ENCODE results near the gene ETV3L. TPM values are rescaled to one million over a fixed set of nuclear protein-coding genes. Genes with fewer than 3 reads are reported as not detected.

Gene ETV3L
- total and polyA plus RNA-seq, 2 donors (not counting 1 experiment from before 2014, with no cell fraction given), result not detected

DNA sequence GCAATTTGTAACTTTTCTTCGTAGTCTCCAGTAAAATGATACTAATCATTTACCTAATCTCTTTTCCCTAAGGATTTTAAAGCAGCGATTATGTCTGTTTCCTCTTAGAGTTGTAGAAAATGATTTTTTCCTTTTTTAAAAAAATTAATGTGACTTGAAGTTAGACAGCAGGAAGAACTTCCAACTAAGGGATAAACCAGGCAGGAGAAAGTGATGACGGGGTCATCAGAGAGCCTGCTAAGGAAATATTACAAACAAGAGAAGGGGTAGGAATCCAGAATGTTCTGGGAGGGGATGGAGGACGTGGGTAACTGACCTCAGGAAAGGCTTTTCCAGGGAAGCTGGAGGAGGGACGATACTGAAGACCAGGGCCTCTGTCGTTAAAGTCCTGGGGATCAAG, 8.8 kb upstream of the ETV3L start:
- Histone ChIP-seq H3K27me3 (ENCODE audit: control insufficient read depth, insufficient read depth, low read length) (peaks cover 31% of the 10 kb centered on the region), H3K4me1 (ENCODE audit: control insufficient read depth, extremely low read depth, insufficient read depth, low read length) (peaks cover 13% of the 10 kb centered on the region), H3K79me2 (ENCODE audit: control insufficient read depth, insufficient read depth, low read length) (no peaks in the 10 kb centered on the region), H3K36me3 (ENCODE audit: control insufficient read depth, insufficient read depth, low read length) (no peaks in the 10 kb centered on the region), H3K4me2 (ENCODE audit: extremely low read depth, insufficient read depth, low read length) (no peak overlapping the region), H3K4me3 (replicated peaks in 1 of 4; ENCODE audit: control extremely low read depth in 1 of 4, insufficient read depth in 1 of 4, low read depth in 3 of 4, low read length in 4 of 4) (no peak overlapping the region), H3K9me3 (ENCODE audit: control insufficient read depth, insufficient read depth, low read depth, low read length) (no peaks in the 10 kb centered on the region), H4K20me1 (ENCODE audit: control insufficient read depth, extremely low read depth, insufficient read depth, low read length) (no peaks in the 10 kb centered on the region), H2AFZ (ENCODE audit: low read length) (no peak overlapping the region), H3K27ac (ENCODE audit: insufficient read depth, low read length) (no peak overlapping the region), H3K9ac (ENCODE audit: insufficient read depth, low read length) (no peak overlapping the region)
- no peak for TF ChIP-seq EZH2 (IDR thresholded peaks at IDR 0.05; ENCODE audit: low read length, missing control alignments)
- TF ChIP-seq, protein P1, sequence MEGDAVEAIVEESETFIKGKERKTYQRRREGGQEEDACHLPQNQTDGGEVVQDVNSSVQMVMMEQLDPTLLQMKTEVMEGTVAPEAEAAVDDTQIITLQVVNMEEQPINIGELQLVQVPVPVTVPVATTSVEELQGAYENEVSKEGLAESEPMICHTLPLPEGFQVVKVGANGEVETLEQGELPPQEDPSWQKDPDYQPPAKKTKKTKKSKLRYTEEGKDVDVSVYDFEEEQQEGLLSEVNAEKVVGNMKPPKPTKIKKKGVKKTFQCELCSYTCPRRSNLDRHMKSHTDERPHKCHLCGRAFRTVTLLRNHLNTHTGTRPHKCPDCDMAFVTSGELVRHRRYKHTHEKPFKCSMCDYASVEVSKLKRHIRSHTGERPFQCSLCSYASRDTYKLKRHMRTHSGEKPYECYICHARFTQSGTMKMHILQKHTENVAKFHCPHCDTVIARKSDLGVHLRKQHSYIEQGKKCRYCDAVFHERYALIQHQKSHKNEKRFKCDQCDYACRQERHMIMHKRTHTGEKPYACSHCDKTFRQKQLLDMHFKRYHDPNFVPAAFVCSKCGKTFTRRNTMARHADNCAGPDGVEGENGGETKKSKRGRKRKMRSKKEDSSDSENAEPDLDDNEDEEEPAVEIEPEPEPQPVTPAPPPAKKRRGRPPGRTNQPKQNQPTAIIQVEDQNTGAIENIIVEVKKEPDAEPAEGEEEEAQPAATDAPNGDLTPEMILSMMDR (conservative IDR thresholded peaks at IDR 0.05 in 1 of 2, IDR thresholded peaks at IDR 0.05 in 1 of 2; ENCODE audit: low read depth in 1 of 2, low read length in 2 of 2), result no peak
- no peak for DNase-seq (ENCODE audit: low read depth in 2 of 2)

DNA sequence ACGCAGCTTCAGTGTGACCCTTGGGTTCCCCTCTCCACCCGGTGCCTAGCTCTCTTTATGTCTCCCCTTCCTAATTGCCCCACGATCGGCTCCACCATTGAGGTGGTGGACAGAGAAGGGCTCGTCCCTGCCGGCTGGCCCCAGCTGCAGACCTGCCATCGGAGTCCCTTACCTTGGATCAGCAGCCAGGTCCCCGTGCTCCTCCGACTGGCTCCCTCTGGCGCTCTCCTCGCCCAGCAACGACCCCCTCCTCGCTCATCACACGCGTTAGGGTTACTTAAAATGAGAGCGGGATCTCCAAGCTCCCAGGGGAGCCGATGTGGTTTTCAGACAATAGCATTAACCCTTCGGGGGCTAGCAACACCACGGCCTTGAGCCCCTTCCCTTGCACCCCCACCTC, 8.1 kb upstream of the ETV3L start:
- no peaks in the 10 kb centered on the region for H3K79me2 ChIP-seq (ENCODE audit: control insufficient read depth, insufficient read depth, low read length)
- no peak overlapping the region for H3K4me2 ChIP-seq (ENCODE audit: extremely low read depth, insufficient read depth, low read length)
- H3K36me3 ChIP-seq (ENCODE audit: control insufficient read depth, insufficient read depth, low read length), result no peaks in the 10 kb centered on the region
- DNase-seq (ENCODE audit: low read depth in 2 of 2), result no peak
- no peaks in the 10 kb centered on the region for H3K9me3 ChIP-seq (ENCODE audit: control insufficient read depth, insufficient read depth, low read depth, low read length)
- peaks cover 13% of the 10 kb centered on the region for H3K4me1 ChIP-seq (ENCODE audit: control insufficient read depth, extremely low read depth, insufficient read depth, low read length)
- TF ChIP-seq, protein P1 (conservative IDR thresholded peaks at IDR 0.05 in 1 of 2, IDR thresholded peaks at IDR 0.05 in 1 of 2; ENCODE audit: low read depth in 1 of 2, low read length in 2 of 2), result no peak
- peaks cover 24% of the 10 kb centered on the region for H3K27me3 ChIP-seq (ENCODE audit: control insufficient read depth, insufficient read depth, low read length)
- no peak overlapping the region for H2AFZ ChIP-seq (ENCODE audit: low read length)
- no peak overlapping the region for H3K27ac ChIP-seq (ENCODE audit: insufficient read depth, low read length)
- H3K4me3 ChIP-seq (replicated peaks in 1 of 4; ENCODE audit: control extremely low read depth in 1 of 4, insufficient read depth in 1 of 4, low read depth in 3 of 4, low read length in 4 of 4), result no peak overlapping the region
- H3K9ac ChIP-seq (ENCODE audit: insufficient read depth, low read length), result no peak overlapping the region
- H4K20me1 ChIP-seq (ENCODE audit: control insufficient read depth, extremely low read depth, insufficient read depth, low read length), result no peaks in the 10 kb centered on the region

DNA sequence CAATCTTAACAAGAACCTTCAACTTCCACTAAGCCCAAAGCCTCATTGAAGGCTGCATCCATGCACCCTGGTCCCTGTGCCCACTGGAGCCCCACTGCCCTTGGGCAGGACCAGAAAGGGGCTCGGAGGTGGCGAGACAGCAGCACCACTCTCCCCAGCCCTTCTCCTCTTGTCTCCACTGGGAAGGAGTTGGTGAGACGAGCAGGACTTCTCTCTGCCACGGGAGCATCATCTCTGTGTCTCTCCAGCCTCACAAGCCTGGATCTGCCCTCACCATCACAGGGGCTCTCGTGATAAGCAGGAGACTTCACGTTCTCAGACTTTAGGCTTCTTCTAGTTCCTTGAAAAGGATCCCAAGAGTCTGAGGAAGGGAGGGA, 7.2 kb upstream of the ETV3L start:
- H3K79me2 ChIP-seq (ENCODE audit: control insufficient read depth, insufficient read depth, low read length), result no peaks in the 10 kb centered on the region
- no peak for TF ChIP-seq EZH2 (IDR thresholded peaks at IDR 0.05; ENCODE audit: low read length, missing control alignments)
- TF ChIP-seq, protein P1 (conservative IDR thresholded peaks at IDR 0.05 in 1 of 2, IDR thresholded peaks at IDR 0.05 in 1 of 2; ENCODE audit: low read depth in 1 of 2, low read length in 2 of 2), result no peak
- no peak overlapping the region for H3K4me3 ChIP-seq (replicated peaks in 1 of 4; ENCODE audit: control extremely low read depth in 1 of 4, insufficient read depth in 1 of 4, low read depth in 3 of 4, low read length in 4 of 4)
- H3K4me1 ChIP-seq (ENCODE audit: control insufficient read depth, extremely low read depth, insufficient read depth, low read length), result peaks cover 13% of the 10 kb centered on the region
- no peak for DNase-seq (ENCODE audit: low read depth in 2 of 2)
- peak overlapping the region; percentile 88 for H2AFZ ChIP-seq (ENCODE audit: low read length)
- peak overlapping the region; percentile 3 for H3K4me2 ChIP-seq (ENCODE audit: extremely low read depth, insufficient read depth, low read length)
- H4K20me1 ChIP-seq (ENCODE audit: control insufficient read depth, extremely low read depth, insufficient read depth, low read length), result no peaks in the 10 kb centered on the region
- no peaks in the 10 kb centered on the region for H3K36me3 ChIP-seq (ENCODE audit: control insufficient read depth, insufficient read depth, low read length)
- H3K9ac ChIP-seq (ENCODE audit: insufficient read depth, low read length), result no peak overlapping the region
- H3K27me3 ChIP-seq (ENCODE audit: control insufficient read depth, insufficient read depth, low read length), result peaks cover 15% of the 10 kb centered on the region
- peak overlapping the region; percentile 73 for H3K27ac ChIP-seq (ENCODE audit: insufficient read depth, low read length)
- no peaks in the 10 kb centered on the region for H3K9me3 ChIP-seq (ENCODE audit: control insufficient read depth, insufficient read depth, low read depth, low read length)
